ENCODE data around the gene KCTD7. TPM values are rescaled to one million over a fixed set of nuclear protein-coding genes. Genes with fewer than 3 reads are reported as not detected.
"Not testable (repeated sequence)": the region's sequence is repeated elsewhere in the genome, so short reads cannot be mapped to it uniquely, and the experiment has no call there.

Gene KCTD7
- total and polyA plus RNA-seq, 3 donors from 2014 or later = 36.1 to 71.7 (median 62.4) TPM

DNA sequence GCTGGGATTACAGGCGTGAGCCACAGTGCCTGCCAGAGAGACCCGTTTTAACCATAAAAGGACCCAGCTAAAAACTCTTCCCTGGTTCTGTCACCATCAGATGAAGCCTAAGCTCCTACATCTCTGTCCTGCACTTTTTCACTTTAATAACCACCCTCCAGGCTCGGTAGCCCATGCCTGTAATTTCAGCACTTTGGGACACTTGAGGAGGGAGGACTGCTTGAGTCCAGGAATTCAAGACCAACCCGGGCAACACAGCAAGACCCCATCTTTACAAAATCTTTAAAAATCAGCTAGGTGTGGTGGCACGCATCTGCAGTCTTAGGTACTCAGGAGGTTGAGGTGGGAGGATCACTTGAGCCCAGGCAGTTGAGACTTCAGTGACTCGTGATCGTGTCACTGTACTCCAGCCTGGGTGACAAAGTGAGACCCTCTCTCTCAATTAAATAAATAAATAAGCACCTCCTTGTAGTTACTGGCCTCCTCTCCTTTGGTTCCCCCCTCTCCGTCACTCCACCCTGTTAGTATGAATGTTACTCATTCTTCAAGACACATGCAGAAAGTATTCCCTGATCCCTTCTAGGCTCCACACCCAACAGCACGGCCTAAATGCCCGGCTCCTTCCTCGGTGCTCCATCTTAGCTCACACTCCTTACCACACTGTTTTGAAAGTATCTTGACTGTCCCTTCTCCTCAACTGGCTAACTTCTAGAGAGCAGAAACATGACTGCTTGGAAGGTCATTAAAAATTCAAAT, 38.2 kb upstream of the KCTD7 start:
- H3K36me3 ChIP-seq (ENCODE audit: low read depth, missing control alignments); H3K9me3 ChIP-seq; DNase-seq; H3K27me3 ChIP-seq; intact Hi-C loops (cut with DNase I; ENCODE audit: low total_unique reads): not testable (repeated sequence)
- Histone ChIP-seq H3K27ac (peak overlapping the region in 1 of 2 donors; percentile 98), H3K4me1 (peaks cover 22% of the 10 kb centered on the region), H3K4me3 (peak overlapping the region in 1 of 2 donors; percentile 88)
- 32 to 44% methylated on average over 11 of the region's 11 CpGs for WGBS, 2 donors

DNA sequence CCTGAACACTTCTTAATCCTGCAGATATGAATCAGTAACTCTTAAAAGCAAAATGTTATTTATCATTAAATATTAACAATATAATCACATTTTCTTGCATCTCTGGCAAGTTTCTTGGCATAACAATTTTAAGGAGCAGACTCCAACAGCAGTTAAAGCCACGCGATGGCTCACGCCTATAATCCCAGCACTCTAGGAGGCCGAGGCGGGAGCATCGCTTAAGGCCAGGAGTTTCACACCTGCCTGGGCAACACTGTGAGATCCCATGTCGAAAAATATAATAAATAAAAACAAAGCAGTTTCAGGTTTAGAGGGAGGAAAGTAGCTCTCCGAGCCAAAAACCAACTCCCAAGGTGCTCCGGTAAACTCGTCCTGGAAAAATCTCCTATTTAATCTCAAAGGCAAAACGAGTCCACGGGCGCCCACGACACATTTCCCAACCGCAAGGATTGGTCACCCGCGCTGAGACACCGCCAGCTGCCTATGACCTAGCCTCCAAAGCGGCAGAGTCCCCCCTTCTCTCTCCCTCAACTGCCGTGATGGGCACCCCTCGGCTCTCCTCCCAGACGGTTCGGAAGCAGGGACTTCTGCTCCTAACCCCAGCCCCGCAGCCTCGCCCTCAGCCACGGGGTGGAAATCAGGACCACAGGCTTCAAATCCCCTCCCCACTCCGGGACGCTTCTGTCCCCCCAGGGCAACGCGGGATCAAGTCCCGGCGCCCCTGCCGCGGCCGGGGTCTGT, 37.5 kb upstream of the KCTD7 start:
- WGBS, 2 donors = 1 to 2% methylated on average over 23 to 35 of the region's 35 CpGs
- peak; percentile 44 for DNase-seq
- H3K36me3 ChIP-seq (ENCODE audit: low read depth, missing control alignments); H3K9me3 ChIP-seq; intact Hi-C loops (cut with DNase I; ENCODE audit: low total_unique reads); H3K27me3 ChIP-seq: not testable (repeated sequence)
- peak overlapping the region; percentile 96 to 98 for H3K27ac ChIP-seq
- peaks cover 22% of the 10 kb centered on the region for H3K4me1 ChIP-seq
- peak overlapping the region; percentile 83 to 88 for H3K4me3 ChIP-seq

GRCh38 chr7:66591799-66592596, 36.7 kb upstream of the KCTD7 start:
- Histone ChIP-seq H3K27me3 (no peaks in the 10 kb centered on the region), H3K27ac (peak overlapping the region; percentile 96 to 98), H3K4me3 (peak overlapping the region; percentile 83 to 88), H3K9me3 (no peaks in the 10 kb centered on the region), H3K4me1 (peaks cover 17% of the 10 kb centered on the region), H3K36me3 (ENCODE audit: low read depth, missing control alignments) (no peaks in the 10 kb centered on the region)
- DNase-seq = peak; percentile 96
- 0 to 1% methylated on average over 30 to 76 of the region's 83 CpGs for WGBS, 2 donors
- intact Hi-C loops (cut with DNase I; ENCODE audit: low total_unique reads) = no loop called here
- TF ChIP-seq POLR2A (IDR thresholded peaks at IDR 0.05) (peak; percentile 66), CTCF (IDR thresholded peaks at IDR 0.05) (no peak)

DNA sequence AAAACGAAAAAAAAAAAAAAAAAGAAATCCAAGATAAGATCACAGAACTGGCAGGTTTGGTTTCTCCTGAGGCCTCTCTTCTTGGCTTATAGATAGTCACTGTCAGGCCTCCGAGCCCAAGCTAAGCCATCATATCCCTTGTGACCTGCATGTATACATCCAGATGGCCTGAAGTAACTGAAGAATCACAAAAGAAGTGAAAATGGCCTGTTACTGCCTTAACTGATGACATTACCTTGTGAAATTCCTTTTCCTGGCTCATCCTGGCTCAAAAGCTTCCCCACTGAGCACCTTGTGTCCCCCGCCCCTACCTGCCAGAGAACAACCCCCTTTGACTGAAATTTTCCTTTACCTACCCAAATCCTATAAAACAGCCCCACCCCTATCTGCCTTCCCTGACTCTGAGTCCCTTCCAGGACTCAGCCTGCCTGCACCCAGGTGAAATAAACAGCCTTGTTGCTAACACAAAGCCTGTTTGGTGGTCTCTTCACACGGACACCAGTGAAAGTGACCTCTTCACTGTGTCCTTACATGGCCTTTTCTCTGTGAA, 36.0 kb upstream of the KCTD7 start:
- H3K9me3 ChIP-seq; H3K36me3 ChIP-seq (ENCODE audit: low read depth, missing control alignments); H3K27me3 ChIP-seq; DNase-seq; intact Hi-C loops (cut with DNase I; ENCODE audit: low total_unique reads): not testable (repeated sequence)
- H3K4me1 ChIP-seq = peaks cover 17% of the 10 kb centered on the region
- peak overlapping the region; percentile 83 to 88 for H3K4me3 ChIP-seq
- 19 to 27% methylated on average over 4 of the region's 4 CpGs for WGBS, 2 donors
- peak overlapping the region; percentile 96 to 98 for H3K27ac ChIP-seq

GRCh38 chr7:66594082-66594481, 34.6 kb upstream of the KCTD7 start:
- intact Hi-C loops (cut with DNase I; ENCODE audit: low total_unique reads) = not testable (repeated sequence)

DNA sequence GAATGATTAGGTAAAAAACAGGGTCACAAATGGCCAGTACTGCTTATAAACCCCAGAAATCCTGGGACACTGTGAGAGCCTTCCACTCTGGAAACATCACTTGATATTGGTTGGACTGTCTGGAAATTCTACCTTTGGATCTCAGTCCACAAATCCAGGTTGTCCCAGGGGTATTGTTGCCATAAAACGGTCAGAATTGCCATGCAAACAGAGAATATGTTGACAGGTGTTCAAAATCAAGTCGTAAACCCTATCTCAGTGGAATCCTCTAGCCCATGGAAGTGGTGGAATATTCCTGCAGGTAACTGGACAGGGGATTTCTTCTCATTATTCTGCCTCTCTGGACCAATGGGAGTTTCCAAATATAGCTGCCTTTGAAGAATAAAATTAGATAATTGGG, 31.2 kb upstream of the KCTD7 start:
- Histone ChIP-seq H3K36me3 (ENCODE audit: low read depth, missing control alignments) (no peaks in the 10 kb centered on the region), H3K4me3 (no peak overlapping the region), H3K9me3 (no peaks in the 10 kb centered on the region), H3K27ac (no peak overlapping the region), H3K27me3 (no peaks in the 10 kb centered on the region), H3K4me1 (peaks cover 4% of the 10 kb centered on the region)
- 76 to 79% methylated on average over 2 of the region's 2 CpGs for WGBS, 2 donors
- intact Hi-C loops (cut with DNase I; ENCODE audit: low total_unique reads) = no loop called here
- no peak for DNase-seq
- TF ChIP-seq POLR2A (IDR thresholded peaks at IDR 0.05) = no peak
- TF ChIP-seq CTCF (IDR thresholded peaks at IDR 0.05) = no peak

More at GRCh38 chr7:66594082-66594481, 34.6 kb upstream of the KCTD7 start:
- H3K27ac ChIP-seq; H3K27me3 ChIP-seq; H3K36me3 ChIP-seq (ENCODE audit: low read depth, missing control alignments); H3K4me3 ChIP-seq; H3K9me3 ChIP-seq; DNase-seq: not testable (repeated sequence)
- WGBS, 2 donors = 94% methylated on average over 8 of the region's 8 CpGs
- H3K4me1 ChIP-seq = peaks cover 15% of the 10 kb centered on the region
